Retinal pigment epithelial cell (primary cell): ENCODE measurements around the gene CHD5.
"Not testable (repeated sequence)": the region's sequence is repeated elsewhere in the genome, so short reads cannot be mapped to it uniquely, and the experiment has no call there.

ENCODE experiments used
- DNase-seq: peaks from one replicate; pipeline ENCODE4 v3.0.0-alpha.2; 2010; ENCODE audit warnings: low read depth
- H3K4me3 ChIP-seq: 2 replicates; pipeline ENCODE4 v1.5.1; 2011; ENCODE audit warnings: mild to moderate bottlenecking, low read length, control low read depth, moderate library complexity
- TF ChIP-seq, protein P1 (sequence below): conservative IDR thresholded peaks from 2 replicates; pipeline ENCODE4 v1.5.1; 2011; ENCODE audit warnings: low read depth, low read length, control low read depth, inconsistent platforms

The CHD5 gene

DNA sequence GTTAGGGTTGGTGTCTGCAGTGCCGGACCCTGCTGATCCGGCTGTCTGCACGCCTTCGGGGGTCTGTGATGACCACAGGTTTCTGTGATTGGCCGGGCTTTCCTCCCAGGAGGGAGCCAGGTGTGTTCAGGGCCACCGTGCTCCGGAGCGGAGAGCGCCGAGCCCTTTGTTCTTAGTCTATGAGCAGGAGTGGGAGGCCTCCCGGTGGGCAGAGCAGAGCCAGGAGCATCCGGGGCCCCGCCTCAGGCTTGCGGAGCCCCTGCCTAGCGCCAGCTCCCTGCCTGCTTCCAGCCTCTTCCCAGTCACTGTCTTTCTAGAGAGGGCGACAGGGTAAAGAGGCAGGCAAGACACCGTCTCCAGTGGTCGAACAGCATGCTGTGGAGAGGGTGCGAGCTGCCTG, 102.6 kb downstream of the CHD5 start:
- no peak for DNase-seq
- TF ChIP-seq, protein P1, sequence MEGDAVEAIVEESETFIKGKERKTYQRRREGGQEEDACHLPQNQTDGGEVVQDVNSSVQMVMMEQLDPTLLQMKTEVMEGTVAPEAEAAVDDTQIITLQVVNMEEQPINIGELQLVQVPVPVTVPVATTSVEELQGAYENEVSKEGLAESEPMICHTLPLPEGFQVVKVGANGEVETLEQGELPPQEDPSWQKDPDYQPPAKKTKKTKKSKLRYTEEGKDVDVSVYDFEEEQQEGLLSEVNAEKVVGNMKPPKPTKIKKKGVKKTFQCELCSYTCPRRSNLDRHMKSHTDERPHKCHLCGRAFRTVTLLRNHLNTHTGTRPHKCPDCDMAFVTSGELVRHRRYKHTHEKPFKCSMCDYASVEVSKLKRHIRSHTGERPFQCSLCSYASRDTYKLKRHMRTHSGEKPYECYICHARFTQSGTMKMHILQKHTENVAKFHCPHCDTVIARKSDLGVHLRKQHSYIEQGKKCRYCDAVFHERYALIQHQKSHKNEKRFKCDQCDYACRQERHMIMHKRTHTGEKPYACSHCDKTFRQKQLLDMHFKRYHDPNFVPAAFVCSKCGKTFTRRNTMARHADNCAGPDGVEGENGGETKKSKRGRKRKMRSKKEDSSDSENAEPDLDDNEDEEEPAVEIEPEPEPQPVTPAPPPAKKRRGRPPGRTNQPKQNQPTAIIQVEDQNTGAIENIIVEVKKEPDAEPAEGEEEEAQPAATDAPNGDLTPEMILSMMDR: no peak
- H3K4me3 ChIP-seq: no peak overlapping the region

GRCh38 chr1:6077061-6077460, 103.1 kb downstream of the CHD5 start:
- not testable (repeated sequence) for H3K4me3 ChIP-seq, DNase-seq

DNA sequence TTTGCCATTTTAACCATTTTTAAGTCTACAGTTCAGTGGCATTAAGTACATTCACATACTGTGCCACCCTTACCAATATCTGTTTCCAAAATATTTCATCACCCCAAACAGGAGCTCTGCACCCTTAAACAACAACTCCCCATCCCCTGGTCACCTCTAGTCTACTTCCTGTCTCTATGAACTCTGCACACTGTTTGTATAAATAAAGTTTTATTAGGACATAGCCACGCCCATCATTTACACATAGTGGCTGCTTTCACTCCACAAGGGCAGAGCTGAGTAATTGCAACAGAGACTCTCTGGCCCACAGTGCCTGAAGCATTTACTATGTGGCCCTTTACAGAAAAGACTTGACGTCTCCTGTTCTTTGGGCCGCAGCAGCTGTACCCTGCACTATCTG, 104.4 kb downstream of the CHD5 start:
- TF ChIP-seq, protein P1: no peak
- no peak overlapping the region for H3K4me3 ChIP-seq
- no peak for DNase-seq

DNA sequence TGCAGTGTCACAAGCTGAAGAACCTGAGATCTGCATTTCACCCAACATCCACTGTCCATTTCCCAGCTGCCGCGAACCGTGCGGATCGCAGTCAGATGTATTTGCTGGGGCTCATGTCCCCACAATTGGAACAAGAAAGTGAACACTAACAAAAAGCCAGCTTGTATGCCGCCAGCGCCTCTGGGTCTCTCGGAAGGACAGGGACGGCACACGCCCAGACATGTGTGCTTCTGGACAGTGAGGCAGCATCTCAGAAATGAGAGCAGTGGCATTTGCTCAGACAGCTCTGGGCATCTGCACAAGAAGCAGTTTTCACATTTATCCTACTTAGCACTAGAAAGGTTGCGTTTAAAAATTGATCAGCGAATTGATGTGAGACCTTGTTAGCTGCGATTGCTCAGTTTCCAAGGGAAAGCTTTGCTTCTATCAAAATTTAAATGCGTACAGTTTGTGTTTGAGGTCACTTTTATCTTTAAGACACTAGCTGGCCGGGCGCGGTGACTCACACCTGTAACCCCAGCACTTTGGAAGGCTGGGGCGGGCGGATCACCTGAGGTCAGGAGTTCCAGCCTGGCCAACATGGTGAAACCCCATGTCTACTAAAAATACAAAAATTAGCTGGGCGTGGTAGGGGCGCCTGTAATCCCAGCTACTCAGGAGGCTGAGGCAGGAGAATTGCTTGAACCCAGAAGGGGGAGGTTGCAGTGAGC, 105.8 kb downstream of the CHD5 start:
- TF ChIP-seq, protein P1: no peak
- no peak overlapping the region for H3K4me3 ChIP-seq
- no peak for DNase-seq

DNA sequence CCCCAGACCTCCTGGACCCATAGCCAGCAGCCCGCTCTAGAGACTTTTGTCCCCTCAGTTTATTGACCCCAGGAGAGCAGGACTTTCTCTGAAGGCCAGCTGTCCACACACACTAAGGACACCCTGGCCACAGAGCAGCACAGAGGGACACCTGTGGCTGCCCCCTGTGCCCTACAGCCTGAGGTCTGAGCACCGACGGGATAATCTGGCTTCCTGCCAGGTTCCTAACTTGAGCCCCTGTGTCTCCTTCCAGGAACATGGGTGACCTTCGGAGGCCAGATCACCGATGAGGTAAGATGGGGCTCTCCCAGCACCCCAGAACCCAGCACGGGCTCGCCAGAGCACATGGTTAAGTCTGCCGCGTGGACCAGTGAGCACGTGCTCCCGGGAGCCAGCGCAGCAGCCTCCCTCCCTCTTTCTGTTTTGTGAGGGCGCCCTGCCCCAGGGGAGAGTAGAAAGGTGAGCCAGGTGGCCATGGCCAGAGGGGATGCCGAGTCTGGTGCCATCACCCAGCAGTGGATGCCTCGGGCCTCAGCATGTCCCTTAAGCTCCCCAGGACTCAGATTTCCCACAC, 106.6 kb downstream of the CHD5 start:
- TF ChIP-seq, protein P1: no peak
- no peak for DNase-seq

GRCh38 chr1:6072774-6073479, 107.2 kb downstream of the CHD5 start:
- TF ChIP-seq, protein P1: no peak
- H3K4me3 ChIP-seq: no peak overlapping the region
- no peak for DNase-seq

More for the DNA sequence above, 106.6 kb downstream of the CHD5 start:
- no peak overlapping the region for H3K4me3 ChIP-seq

DNA sequence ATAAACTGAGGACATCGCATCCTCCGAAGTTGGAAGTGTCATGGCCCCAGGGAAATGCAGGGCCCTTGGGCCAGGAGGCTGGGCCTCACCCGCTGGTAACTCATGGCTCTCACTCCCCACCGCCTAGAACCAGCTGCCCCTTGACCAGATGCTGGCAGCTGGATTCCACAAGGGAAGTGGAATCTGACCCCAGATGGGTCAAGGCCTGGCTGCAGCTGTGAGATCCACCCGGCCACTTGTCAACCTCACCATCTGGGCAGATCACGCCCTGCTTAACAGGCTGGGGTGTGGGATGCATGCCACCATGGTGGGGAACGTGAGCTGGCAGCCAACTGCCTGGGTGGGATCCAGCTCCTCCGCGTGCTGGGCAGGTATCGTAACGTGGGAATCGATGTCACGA, 108.9 kb downstream of the CHD5 start:
- TF ChIP-seq, protein P1: no peak
- DNase-seq: no peak
- no peak overlapping the region for H3K4me3 ChIP-seq
